ENCODE measurements around the gene MAMSTR. TPM values are rescaled to one million over a fixed set of nuclear protein-coding genes. Genes with fewer than 3 reads are reported as not detected.

Gene MAMSTR
- polyA plus RNA-seq, 1 donor (not counting 4 experiments of a cell fraction or from before 2014, with no cell fraction given) = 0.35 TPM

GRCh38 chr19:48724796-48725753 lies 5.5 kb upstream of the MAMSTR start:
- DNase-seq (ENCODE audit: low read depth, low spot score) (peak; percentile 76), FAIRE-seq (peak; percentile 85)
- Histone ChIP-seq H2AFZ (ENCODE audit: control insufficient read depth, low read length) (peak overlapping the region; percentile 85), H3K27me3 (ENCODE audit: control insufficient read depth, extremely low read depth, insufficient read depth, low read length) (no peaks in the 10 kb centered on the region), H3K4me2 (ENCODE audit: control insufficient read depth, extremely low read depth, insufficient read depth, low read depth, low read length) (peak overlapping the region; percentile 11), H3K27ac (ENCODE audit: control insufficient read depth, insufficient read depth, low read length) (peak overlapping the region; percentile 63), H3K9me1 (ENCODE audit: control insufficient read depth, extremely low read depth, insufficient read depth, low read length) (no peaks in the 10 kb centered on the region), H4K20me1 (ENCODE audit: control insufficient read depth, extremely low read depth, insufficient read depth, low read length) (no peaks in the 10 kb centered on the region), H3K79me2 (ENCODE audit: control insufficient read depth, insufficient read depth, low read length) (no peaks in the 10 kb centered on the region), H3K4me3 (ENCODE audit: control insufficient read depth in 2 of 3, extremely low read depth in 1 of 3, insufficient read depth in 2 of 3, low read depth in 1 of 3, low read length in 3 of 3) (no peak overlapping the region), H3K36me3 (ENCODE audit: control insufficient read depth in 2 of 2, extremely low read depth in 1 of 2, insufficient read depth in 2 of 2, low read length in 2 of 2) (peaks cover 0 to 6% of the 10 kb centered on the region in 2 experiments), H3K9me3 (ENCODE audit: control insufficient read depth, low read depth, low read length) (no peaks in the 10 kb centered on the region), H3K4me1 (ENCODE audit: control insufficient read depth, extremely low read depth, insufficient read depth, low read length) (peaks cover 14% of the 10 kb centered on the region), H3K9ac (ENCODE audit: control insufficient read depth, extremely low read depth, insufficient read depth, low read length) (no peak overlapping the region)
- dilution Hi-C loops (cut with MboI; ENCODE audit: extremely low pct_ligation_motif_present, low sequenced_read_pairs) = no loop called here
- TF ChIP-seq CTCF (optimal IDR thresholded peaks at IDR 0.05 in 1 of 3, IDR thresholded peaks at IDR 0.05 in 1 of 3, conservative IDR thresholded peaks at IDR 0.05 in 1 of 3; ENCODE audit: extremely low read depth in 1 of 3, insufficient read depth in 2 of 3, low read length in 3 of 3) (no peak), EZH2 (IDR thresholded peaks at IDR 0.05; ENCODE audit: low read length) (no peak)

- no peak for DNase-seq (ENCODE audit: low read depth, low spot score)
- Histone ChIP-seq H3K79me2 (ENCODE audit: control insufficient read depth, insufficient read depth, low read length) (no peaks in the 10 kb centered on the region), H3K9ac (ENCODE audit: control insufficient read depth, extremely low read depth, insufficient read depth, low read length) (no peak overlapping the region), H3K36me3 (ENCODE audit: control insufficient read depth in 2 of 2, extremely low read depth in 1 of 2, insufficient read depth in 2 of 2, low read length in 2 of 2) (peaks cover 0 to 6% of the 10 kb centered on the region in 2 experiments), H2AFZ (ENCODE audit: control insufficient read depth, low read length) (no peak overlapping the region), H3K27ac (ENCODE audit: control insufficient read depth, insufficient read depth, low read length) (no peak overlapping the region), H3K4me1 (ENCODE audit: control insufficient read depth, extremely low read depth, insufficient read depth, low read length) (peaks cover 14% of the 10 kb centered on the region), H3K27me3 (ENCODE audit: control insufficient read depth, extremely low read depth, insufficient read depth, low read length) (no peaks in the 10 kb centered on the region), H4K20me1 (ENCODE audit: control insufficient read depth, extremely low read depth, insufficient read depth, low read length) (no peaks in the 10 kb centered on the region), H3K4me2 (ENCODE audit: control insufficient read depth, extremely low read depth, insufficient read depth, low read depth, low read length) (no peak overlapping the region), H3K4me3 (ENCODE audit: control insufficient read depth in 2 of 3, extremely low read depth in 1 of 3, insufficient read depth in 2 of 3, low read depth in 1 of 3, low read length in 3 of 3) (no peak overlapping the region), H3K9me3 (ENCODE audit: control insufficient read depth, low read depth, low read length) (no peaks in the 10 kb centered on the region), H3K9me1 (ENCODE audit: control insufficient read depth, extremely low read depth, insufficient read depth, low read length) (no peaks in the 10 kb centered on the region)
- TF ChIP-seq EZH2 (IDR thresholded peaks at IDR 0.05; ENCODE audit: low read length) (no peak), CTCF (optimal IDR thresholded peaks at IDR 0.05 in 1 of 3, IDR thresholded peaks at IDR 0.05 in 1 of 3, conservative IDR thresholded peaks at IDR 0.05 in 1 of 3; ENCODE audit: extremely low read depth in 1 of 3, insufficient read depth in 2 of 3, low read length in 3 of 3) (no peak)
- FAIRE-seq = no peak
- dilution Hi-C loops (cut with MboI; ENCODE audit: extremely low pct_ligation_motif_present, low sequenced_read_pairs) = no loop called here
Measured at GRCh38 chr19:48722196-48722708, 2.7 kb upstream of the MAMSTR start.
